HL-60 (cell line): ENCODE measurements around the gene SYTL3.
A peak's percentile ranks its signal among the peaks of the same experiment; 100 is the strongest.

Source experiments
- DNase-seq, 2 experiments: peaks; one replicate each; pipeline ENCODE4 v3.0.0-alpha.2; 2010 to 2020; ENCODE audit warnings: low read depth in 1 of 2, low spot score in 1 of 2
- H3K27ac ChIP-seq: fragments of 250-450 bp; sonication (Bioruptor Pico); replicated peaks from 2 replicates; pipeline ENCODE4 v1.5.1; 2020; ENCODE audit warnings: mild to moderate bottlenecking, moderate library complexity
- H3K27me3 ChIP-seq: fragments of 250-450 bp; sonication (Bioruptor Pico); 2 replicates; pipeline ENCODE4 v1.5.1; 2021; ENCODE audit warnings: mild to moderate bottlenecking, moderate library complexity; ENCODE audit not compliant: insufficient read depth, poor library complexity, severe bottlenecking
- H3K4me3 ChIP-seq: replicated peaks from 2 replicates; pipeline ENCODE4 v1.5.1; 2011; ENCODE audit warnings: mild to moderate bottlenecking, control low read depth, low read length; ENCODE audit not compliant: insufficient read depth
- GABPA ChIP-seq: IDR thresholded peaks from 2 replicates; pipeline ENCODE4 v1.6.1; 2012; ENCODE audit warnings: low read depth
- POLR2AphosphoS5 ChIP-seq: IDR thresholded peaks from 2 replicates; pipeline ENCODE4 v1.6.1; 2012; ENCODE audit warnings: low read depth
- SPI1 ChIP-seq: IDR thresholded peaks from 2 replicates; pipeline ENCODE4 v1.6.1; 2012; ENCODE audit warnings: low read depth, mild to moderate bottlenecking, borderline replicate concordance
- TF ChIP-seq, protein P1 (sequence below): IDR thresholded peaks from 2 replicates; pipeline ENCODE4 v1.6.1; 2012; ENCODE audit warnings: low read depth; ENCODE audit not compliant: insufficient replicate concordance
- TF ChIP-seq, protein P2 (sequence below): IDR thresholded peaks from one replicate; pipeline ENCODE4 v1.5.1; 2011; ENCODE audit warnings: low read length, control low read depth, inconsistent platforms; ENCODE audit not compliant: insufficient read depth

Gene SYTL3

DNA sequence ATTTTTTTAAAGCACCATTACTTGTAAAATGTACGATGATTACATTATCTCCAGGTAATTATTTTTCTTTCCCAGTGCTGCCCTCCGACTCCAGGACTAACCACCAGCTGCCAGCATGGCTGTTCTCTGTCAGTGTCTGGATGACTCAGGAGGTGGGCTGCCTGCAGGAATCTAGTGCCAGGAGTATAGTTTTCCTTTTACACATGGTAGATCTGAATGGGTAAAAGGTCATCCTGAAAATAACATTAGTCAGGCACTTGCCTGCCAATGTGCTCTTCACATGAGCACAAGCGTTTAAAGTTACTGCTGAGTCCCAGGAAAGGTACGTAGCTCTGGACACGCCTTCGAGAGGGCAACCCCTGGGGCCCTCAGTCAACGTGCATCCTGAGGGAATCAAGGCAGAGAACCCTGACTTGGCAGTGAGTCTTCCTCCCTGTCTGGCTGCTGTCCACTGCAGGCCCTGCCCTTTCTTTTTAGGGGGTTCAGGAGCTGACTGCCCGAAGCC, 7.7 kb upstream of the SYTL3 start:
- no peak for DNase-seq
- TF ChIP-seq, protein P1, sequence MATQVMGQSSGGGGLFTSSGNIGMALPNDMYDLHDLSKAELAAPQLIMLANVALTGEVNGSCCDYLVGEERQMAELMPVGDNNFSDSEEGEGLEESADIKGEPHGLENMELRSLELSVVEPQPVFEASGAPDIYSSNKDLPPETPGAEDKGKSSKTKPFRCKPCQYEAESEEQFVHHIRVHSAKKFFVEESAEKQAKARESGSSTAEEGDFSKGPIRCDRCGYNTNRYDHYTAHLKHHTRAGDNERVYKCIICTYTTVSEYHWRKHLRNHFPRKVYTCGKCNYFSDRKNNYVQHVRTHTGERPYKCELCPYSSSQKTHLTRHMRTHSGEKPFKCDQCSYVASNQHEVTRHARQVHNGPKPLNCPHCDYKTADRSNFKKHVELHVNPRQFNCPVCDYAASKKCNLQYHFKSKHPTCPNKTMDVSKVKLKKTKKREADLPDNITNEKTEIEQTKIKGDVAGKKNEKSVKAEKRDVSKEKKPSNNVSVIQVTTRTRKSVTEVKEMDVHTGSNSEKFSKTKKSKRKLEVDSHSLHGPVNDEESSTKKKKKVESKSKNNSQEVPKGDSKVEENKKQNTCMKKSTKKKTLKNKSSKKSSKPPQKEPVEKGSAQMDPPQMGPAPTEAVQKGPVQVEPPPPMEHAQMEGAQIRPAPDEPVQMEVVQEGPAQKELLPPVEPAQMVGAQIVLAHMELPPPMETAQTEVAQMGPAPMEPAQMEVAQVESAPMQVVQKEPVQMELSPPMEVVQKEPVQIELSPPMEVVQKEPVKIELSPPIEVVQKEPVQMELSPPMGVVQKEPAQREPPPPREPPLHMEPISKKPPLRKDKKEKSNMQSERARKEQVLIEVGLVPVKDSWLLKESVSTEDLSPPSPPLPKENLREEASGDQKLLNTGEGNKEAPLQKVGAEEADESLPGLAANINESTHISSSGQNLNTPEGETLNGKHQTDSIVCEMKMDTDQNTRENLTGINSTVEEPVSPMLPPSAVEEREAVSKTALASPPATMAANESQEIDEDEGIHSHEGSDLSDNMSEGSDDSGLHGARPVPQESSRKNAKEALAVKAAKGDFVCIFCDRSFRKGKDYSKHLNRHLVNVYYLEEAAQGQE, result no peak
- TF ChIP-seq GABPA (no peak), POLR2AphosphoS5 (no peak), SPI1 (no peak)
- TF ChIP-seq, protein P2, sequence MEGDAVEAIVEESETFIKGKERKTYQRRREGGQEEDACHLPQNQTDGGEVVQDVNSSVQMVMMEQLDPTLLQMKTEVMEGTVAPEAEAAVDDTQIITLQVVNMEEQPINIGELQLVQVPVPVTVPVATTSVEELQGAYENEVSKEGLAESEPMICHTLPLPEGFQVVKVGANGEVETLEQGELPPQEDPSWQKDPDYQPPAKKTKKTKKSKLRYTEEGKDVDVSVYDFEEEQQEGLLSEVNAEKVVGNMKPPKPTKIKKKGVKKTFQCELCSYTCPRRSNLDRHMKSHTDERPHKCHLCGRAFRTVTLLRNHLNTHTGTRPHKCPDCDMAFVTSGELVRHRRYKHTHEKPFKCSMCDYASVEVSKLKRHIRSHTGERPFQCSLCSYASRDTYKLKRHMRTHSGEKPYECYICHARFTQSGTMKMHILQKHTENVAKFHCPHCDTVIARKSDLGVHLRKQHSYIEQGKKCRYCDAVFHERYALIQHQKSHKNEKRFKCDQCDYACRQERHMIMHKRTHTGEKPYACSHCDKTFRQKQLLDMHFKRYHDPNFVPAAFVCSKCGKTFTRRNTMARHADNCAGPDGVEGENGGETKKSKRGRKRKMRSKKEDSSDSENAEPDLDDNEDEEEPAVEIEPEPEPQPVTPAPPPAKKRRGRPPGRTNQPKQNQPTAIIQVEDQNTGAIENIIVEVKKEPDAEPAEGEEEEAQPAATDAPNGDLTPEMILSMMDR, result no peak
- H3K27ac ChIP-seq, result no peak overlapping the region
- H3K4me3 ChIP-seq, result no peak overlapping the region
- H3K27me3 ChIP-seq, result no peaks in the 10 kb centered on the region

DNA sequence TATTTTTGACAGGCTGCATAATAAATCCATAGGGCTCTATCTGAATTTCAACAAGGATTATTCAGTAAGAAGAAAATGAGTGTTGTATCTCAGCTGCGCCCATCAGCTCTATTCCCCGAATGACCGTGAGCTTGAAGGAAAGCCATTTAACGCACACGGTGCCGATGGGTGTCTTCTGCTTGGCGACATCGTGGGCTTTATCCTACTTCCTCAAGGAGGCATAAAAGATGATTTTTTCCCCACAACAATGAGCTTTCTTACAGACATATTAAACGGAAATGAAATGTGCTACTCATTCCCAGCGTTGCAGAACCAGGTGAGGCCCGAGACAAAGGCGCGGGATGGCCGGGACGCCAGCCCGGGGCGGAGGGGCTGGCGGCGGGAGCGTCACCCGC, 6.0 kb upstream of the SYTL3 start:
- H3K27me3 ChIP-seq, result no peaks in the 10 kb centered on the region
- no peak overlapping the region for H3K27ac ChIP-seq
- DNase-seq, result no peak
- peak overlapping the region; percentile 97 for H3K4me3 ChIP-seq
- TF ChIP-seq POLR2AphosphoS5 (no peak), GABPA (no peak), SPI1 (no peak)
- TF ChIP-seq, protein P1, result no peak
- TF ChIP-seq, protein P2, result no peak

DNA sequence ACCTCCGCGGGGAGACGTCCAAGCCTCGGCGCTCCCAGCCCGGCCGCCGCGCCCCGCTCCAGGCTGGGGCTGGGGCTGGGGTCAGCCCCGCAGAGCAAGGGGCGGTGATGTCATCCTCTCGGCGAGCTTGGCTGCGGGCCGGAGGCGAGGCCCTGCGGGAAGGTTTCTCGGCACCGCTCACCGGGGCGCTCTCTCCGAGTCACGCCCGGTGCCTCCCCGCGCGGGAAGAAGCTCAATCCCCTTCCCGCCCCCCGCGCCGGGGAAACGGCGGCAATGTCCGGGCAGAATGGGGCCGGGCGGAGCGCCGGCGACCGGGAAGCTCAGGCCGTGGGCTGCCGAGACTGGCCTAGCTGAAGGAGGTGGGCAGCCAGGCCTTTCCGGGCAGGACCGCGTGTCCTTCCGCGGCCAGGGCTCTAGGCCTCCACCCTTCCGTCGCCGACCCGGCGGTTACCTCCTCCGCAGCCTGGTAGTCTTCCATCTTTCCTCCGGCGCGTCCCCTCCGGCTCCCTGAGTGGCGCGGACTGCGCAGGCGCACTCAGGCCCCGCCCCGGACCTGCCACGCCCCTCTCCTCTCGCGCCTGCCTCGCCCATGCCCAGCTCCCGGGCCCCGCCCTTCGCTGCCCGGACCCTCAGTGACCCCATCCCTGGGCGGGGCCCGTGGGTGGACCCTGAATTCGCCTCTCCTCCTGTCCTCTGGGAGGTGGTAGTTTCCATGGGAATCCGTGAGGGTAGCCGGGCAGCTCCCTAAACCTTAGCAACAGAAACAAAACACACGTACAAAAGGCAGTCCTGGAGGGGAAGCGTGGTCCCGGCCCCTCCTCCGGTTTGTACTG, 5.4 kb upstream of the SYTL3 start, which contains the start of gene DYNLT1:
DYNLT1 (minus strand) TSS at position 513 of the 833 bp plus-strand sequence; CDS start at position 478, 35 bp downstream.
- TF ChIP-seq, protein P2, result no peak
- TF ChIP-seq, protein P1, result peak; percentile 27
- TF ChIP-seq POLR2AphosphoS5 (peak; percentile 80), SPI1 (no peak), GABPA (no peak)

More for the DNA sequence above, 5.4 kb upstream of the SYTL3 start, which contains the start of gene DYNLT1:
- peak within 1 kb of the TSS; percentile 97 for H3K4me3 ChIP-seq
- peak; percentile 73 to 79 for DNase-seq
- peak within 1 kb of the TSS; percentile 62 for H3K27ac ChIP-seq
- no peaks in the 10 kb centered on the region for H3K27me3 ChIP-seq
